DMS 273 (cell line): ENCODE data around the gene ACTR1A.

Source experiments
- DNase-seq: peaks from one replicate; lab custom pipeline; 2025; ENCODE audit not compliant: unreplicated experiment; lab: John Stamatoyannopoulos, UW

The ACTR1A gene

GRCh38 chr10:102431452-102432124 is 70.9 kb downstream of the ACTR1A start:
- DNase-seq = peak; percentile 60

- DNase-seq = no peak
These were observed 73.0 kb downstream of the ACTR1A start for GRCh38 chr10:102429468-102429867.
